ENCODE results near the gene PCSK2.

DNA sequence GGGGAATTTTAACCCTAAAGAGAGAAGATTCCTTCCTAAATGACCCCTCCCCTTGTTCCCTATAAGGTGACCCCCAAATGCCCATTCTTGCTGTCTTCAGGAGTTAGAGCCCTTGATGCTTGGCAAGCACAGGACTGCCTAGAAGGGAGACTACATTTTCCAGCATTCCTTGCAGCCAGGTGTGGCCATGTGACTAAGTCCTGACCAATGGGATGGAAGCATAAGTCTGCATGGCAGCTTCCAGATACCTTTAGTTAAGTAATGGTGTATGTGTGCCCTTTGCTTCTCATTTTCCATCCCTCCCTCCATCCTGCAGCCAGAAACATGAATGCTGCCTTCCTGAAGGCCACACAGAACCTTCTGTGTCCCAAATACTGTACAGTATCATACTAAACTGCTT lies 298.8 kb downstream of the PCSK2 start:
- TF ChIP-seq, protein P1, sequence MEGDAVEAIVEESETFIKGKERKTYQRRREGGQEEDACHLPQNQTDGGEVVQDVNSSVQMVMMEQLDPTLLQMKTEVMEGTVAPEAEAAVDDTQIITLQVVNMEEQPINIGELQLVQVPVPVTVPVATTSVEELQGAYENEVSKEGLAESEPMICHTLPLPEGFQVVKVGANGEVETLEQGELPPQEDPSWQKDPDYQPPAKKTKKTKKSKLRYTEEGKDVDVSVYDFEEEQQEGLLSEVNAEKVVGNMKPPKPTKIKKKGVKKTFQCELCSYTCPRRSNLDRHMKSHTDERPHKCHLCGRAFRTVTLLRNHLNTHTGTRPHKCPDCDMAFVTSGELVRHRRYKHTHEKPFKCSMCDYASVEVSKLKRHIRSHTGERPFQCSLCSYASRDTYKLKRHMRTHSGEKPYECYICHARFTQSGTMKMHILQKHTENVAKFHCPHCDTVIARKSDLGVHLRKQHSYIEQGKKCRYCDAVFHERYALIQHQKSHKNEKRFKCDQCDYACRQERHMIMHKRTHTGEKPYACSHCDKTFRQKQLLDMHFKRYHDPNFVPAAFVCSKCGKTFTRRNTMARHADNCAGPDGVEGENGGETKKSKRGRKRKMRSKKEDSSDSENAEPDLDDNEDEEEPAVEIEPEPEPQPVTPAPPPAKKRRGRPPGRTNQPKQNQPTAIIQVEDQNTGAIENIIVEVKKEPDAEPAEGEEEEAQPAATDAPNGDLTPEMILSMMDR (conservative IDR thresholded peaks at IDR 0.05; ENCODE audit: low read depth, low read length) = no peak
- TF ChIP-seq EZH2 (IDR thresholded peaks at IDR 0.05; ENCODE audit: borderline replicate concordance, low read depth, low read length, poor library complexity, severe bottlenecking) = no peak

Data from A673 (cell line).